Uterus (tissue), 2 donors: ENCODE measurements around the gene FER.

Source experiments
- POLR2A ChIP-seq, 2 donors: fragments of 450-650 bp; IDR thresholded peaks; one replicate each; pipeline ENCODE4 v1.6.1; 2016; ENCODE audit warnings: antibody characterized with exemption in 2 of 2, mild to moderate bottlenecking in 1 of 2, moderate library complexity in 1 of 2
- TF ChIP-seq, protein P1 (sequence below), 4 experiments: fragments of 200-600 bp in 2 of 4; fragments of 450-650 bp in 2 of 4; sonication (generic) in 2 of 4; IDR thresholded peaks; one replicate each; pipeline ENCODE4 v1.5.1; 2016 to 2019; ENCODE audit warnings: antibody characterized with exemption in 4 of 4, mild to moderate bottlenecking in 2 of 4, moderate library complexity in 1 of 4

DNA sequence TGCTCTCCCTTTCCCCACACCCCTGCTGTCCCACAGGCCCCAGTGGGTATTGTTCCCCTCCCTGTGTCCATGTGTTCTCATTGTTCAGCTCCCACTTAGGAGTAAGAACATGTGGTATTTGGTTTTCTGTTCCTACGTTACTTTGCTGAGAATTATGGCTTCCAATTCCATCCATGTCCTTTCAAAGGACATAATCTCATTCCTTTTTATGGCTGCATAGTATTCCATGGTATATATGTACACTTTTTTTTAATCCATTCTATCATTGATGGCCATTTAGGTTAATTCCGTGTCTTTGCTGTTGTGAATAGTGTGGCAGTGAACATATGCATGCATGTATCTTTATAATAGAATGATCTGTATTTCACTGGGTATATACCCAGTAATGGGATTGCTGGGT, 25.6 kb downstream of the FER start:
- TF ChIP-seq, protein P1, sequence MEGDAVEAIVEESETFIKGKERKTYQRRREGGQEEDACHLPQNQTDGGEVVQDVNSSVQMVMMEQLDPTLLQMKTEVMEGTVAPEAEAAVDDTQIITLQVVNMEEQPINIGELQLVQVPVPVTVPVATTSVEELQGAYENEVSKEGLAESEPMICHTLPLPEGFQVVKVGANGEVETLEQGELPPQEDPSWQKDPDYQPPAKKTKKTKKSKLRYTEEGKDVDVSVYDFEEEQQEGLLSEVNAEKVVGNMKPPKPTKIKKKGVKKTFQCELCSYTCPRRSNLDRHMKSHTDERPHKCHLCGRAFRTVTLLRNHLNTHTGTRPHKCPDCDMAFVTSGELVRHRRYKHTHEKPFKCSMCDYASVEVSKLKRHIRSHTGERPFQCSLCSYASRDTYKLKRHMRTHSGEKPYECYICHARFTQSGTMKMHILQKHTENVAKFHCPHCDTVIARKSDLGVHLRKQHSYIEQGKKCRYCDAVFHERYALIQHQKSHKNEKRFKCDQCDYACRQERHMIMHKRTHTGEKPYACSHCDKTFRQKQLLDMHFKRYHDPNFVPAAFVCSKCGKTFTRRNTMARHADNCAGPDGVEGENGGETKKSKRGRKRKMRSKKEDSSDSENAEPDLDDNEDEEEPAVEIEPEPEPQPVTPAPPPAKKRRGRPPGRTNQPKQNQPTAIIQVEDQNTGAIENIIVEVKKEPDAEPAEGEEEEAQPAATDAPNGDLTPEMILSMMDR (IDR thresholded peaks at IDR 0.05) = no peak
- TF ChIP-seq POLR2A (IDR thresholded peaks at IDR 0.05) = no peak
